ENCODE results near the gene SMIM44.

- TF ChIP-seq, protein P1, sequence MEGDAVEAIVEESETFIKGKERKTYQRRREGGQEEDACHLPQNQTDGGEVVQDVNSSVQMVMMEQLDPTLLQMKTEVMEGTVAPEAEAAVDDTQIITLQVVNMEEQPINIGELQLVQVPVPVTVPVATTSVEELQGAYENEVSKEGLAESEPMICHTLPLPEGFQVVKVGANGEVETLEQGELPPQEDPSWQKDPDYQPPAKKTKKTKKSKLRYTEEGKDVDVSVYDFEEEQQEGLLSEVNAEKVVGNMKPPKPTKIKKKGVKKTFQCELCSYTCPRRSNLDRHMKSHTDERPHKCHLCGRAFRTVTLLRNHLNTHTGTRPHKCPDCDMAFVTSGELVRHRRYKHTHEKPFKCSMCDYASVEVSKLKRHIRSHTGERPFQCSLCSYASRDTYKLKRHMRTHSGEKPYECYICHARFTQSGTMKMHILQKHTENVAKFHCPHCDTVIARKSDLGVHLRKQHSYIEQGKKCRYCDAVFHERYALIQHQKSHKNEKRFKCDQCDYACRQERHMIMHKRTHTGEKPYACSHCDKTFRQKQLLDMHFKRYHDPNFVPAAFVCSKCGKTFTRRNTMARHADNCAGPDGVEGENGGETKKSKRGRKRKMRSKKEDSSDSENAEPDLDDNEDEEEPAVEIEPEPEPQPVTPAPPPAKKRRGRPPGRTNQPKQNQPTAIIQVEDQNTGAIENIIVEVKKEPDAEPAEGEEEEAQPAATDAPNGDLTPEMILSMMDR (conservative IDR thresholded peaks at IDR 0.05): no peak
- no peak for TF ChIP-seq ZFX (IDR thresholded peaks at IDR 0.05)
Observed at GRCh38 chr19:3531716-3532115, 48.5 kb upstream of the SMIM44 start.

All from C4-2B (cell line).